ENCODE results near the gene AP2S1.

GRCh38 chr19:46834984-46835383 is 15.7 kb downstream of the AP2S1 start:
- TF ChIP-seq CTCF (IDR thresholded peaks at IDR 0.05; ENCODE audit: low read depth, low read length) (no peak), EZH2phosphoT487 (IDR thresholded peaks at IDR 0.05; ENCODE audit: low read depth) (no peak)
